CD8-positive, alpha-beta memory T cell (primary cell): ENCODE data around the gene SIGLEC1. TPM values are rescaled to one million over a fixed set of nuclear protein-coding genes. Genes with fewer than 3 reads are reported as not detected.

Source experiments
- CTCF ChIA-PET: fragments of 350-600 bp; sonication (Branson Sonifier 250); formaldehyde crosslinking; loops from one replicate; lab custom pipeline; 2021; ENCODE audit warnings: antibody characterized with exemption; lab: Charles Lee
- POLR2A ChIA-PET: fragments of 350-600 bp; sonication (Branson Sonifier 250); formaldehyde crosslinking; loops from one replicate; lab custom pipeline; 2021; ENCODE audit warnings: antibody characterized with exemption; lab: Charles Lee
- DNase-seq, 5 donors: peaks; one replicate each; pipeline versions ENCODE4 v3.0.0 to v3.0.0-alpha.2; 2020 to 2022; ENCODE audit warnings: mixed read lengths in 1 of 5
- H3K27ac ChIP-seq: one replicate; pipeline ENCODE4 v1.7.0; 2013; ENCODE audit warnings: low read depth, mild to moderate bottlenecking, low read length, moderate library complexity
- H3K27me3 ChIP-seq: 2 replicates; pipeline ENCODE4 v1.7.0; 2013; ENCODE audit warnings: low read length, mild to moderate bottlenecking; ENCODE audit not compliant: insufficient read depth, poor library complexity, severe bottlenecking
- H3K36me3 ChIP-seq: 2 replicates; pipeline ENCODE4 v1.7.0; 2013; ENCODE audit warnings: mild to moderate bottlenecking, low read length, moderate library complexity; ENCODE audit not compliant: insufficient read depth
- H3K4me1 ChIP-seq: 2 replicates; pipeline ENCODE4 v1.7.0; 2013; ENCODE audit warnings: mild to moderate bottlenecking, low read length, moderate library complexity; ENCODE audit not compliant: insufficient read depth
- H3K4me3 ChIP-seq: 2 replicates; pipeline ENCODE4 v1.7.0; 2013; ENCODE audit warnings: mild to moderate bottlenecking, low read length
- H3K9me3 ChIP-seq: 2 replicates; pipeline ENCODE4 v1.7.0; 2013; ENCODE audit warnings: mild to moderate bottlenecking, low read length
- H3K27ac Mint-ChIP-seq, 8 donors: one replicate each; pipeline ENCODE4 v1.8.0; 2020 to 2021; ENCODE audit warnings: mixed read lengths in 8 of 8, mild to moderate bottlenecking in 6 of 8, inconsistent platforms in 3 of 8, moderate library complexity in 3 of 8
- H3K27me3 Mint-ChIP-seq, 2 donors: one replicate each; pipeline ENCODE4 v1.8.0; 2020 to 2021; ENCODE audit warnings: mixed read lengths in 2 of 2, mild to moderate bottlenecking in 1 of 2, moderate library complexity in 1 of 2
- H3K36me3 Mint-ChIP-seq, 3 donors: one replicate each; pipeline ENCODE4 v1.8.0; 2020 to 2021; ENCODE audit warnings: mixed read lengths in 3 of 3, inconsistent platforms in 1 of 3, mild to moderate bottlenecking in 1 of 3
- H3K4me1 Mint-ChIP-seq, 3 donors: one replicate each; pipeline ENCODE4 v1.8.0; 2020 to 2021; ENCODE audit warnings: mixed read lengths in 3 of 3, inconsistent platforms in 1 of 3, mild to moderate bottlenecking in 1 of 3
- H3K4me3 Mint-ChIP-seq, 7 donors: one replicate each; pipeline ENCODE4 v1.8.0; 2020 to 2021; ENCODE audit warnings: mixed read lengths in 7 of 7, mild to moderate bottlenecking in 6 of 7, moderate library complexity in 4 of 7, inconsistent platforms in 2 of 7
- H3K9me3 Mint-ChIP-seq, 5 donors: one replicate each; pipeline ENCODE4 v1.8.0; 2020 to 2022; ENCODE audit warnings: mixed read lengths in 5 of 5, mild to moderate bottlenecking in 3 of 5, moderate library complexity in 2 of 5, inconsistent platforms in 1 of 5
- polyA plus RNA-seq: library from polyadenylated mRNA; unstranded; fragments of 300-500 nt; fragmentation: Illumina TruSeq; gene quantifications from one replicate; pipeline ENCODE4 v1.2.3, GENCODE V29; 2021
- total RNA-seq, 2 experiments: library from RNA; stranded (reverse); gene quantifications; one replicate each; pipeline ENCODE4 v1.2.3, GENCODE V29; 2021

The SIGLEC1 gene
- total and polyA plus RNA-seq, 3 experiments from 2014 or later, result 0.18 to 0.24 TPM; not detected in 1

GRCh38 chr20:3707508-3707899, 4.9 kb downstream of the SIGLEC1 start:
- H3K27me3 ChIP-seq, result no peaks in the 10 kb centered on the region
- peaks cover 3 to 9% (median 8%) of the 10 kb centered on the region in 3 donors for H3K4me1 Mint-ChIP-seq
- no peak for DNase-seq
- no peaks in the 10 kb centered on the region for H3K4me1 ChIP-seq
- H3K36me3 Mint-ChIP-seq, result peaks cover 0 to 1% (median 0%) of the 10 kb centered on the region in 3 donors
- no peaks in the 10 kb centered on the region for H3K9me3 Mint-ChIP-seq
- ChIA-PET POLR2A (no interaction called here), CTCF (interaction anchor here (1.2 to 1.3 kb wide), 2 partner anchors 8 to 31 kb away, joined by 3 read pairs; no protein-coding TSS in a partner anchor)
- no peaks in the 10 kb centered on the region for H3K36me3 ChIP-seq
- H3K27ac ChIP-seq, result no peak overlapping the region
- H3K4me3 ChIP-seq, result no peak overlapping the region
- H3K27ac Mint-ChIP-seq, result no peak overlapping the region
- peaks cover 4 to 16% of the 10 kb centered on the region in 2 donors for H3K27me3 Mint-ChIP-seq
- H3K9me3 ChIP-seq, result no peaks in the 10 kb centered on the region
- no peak overlapping the region for H3K4me3 Mint-ChIP-seq

- CTCF ChIA-PET, result interaction anchor here (1.2 to 1.3 kb wide), 2 partner anchors 9 to 30 kb away, joined by 3 read pairs; no protein-coding TSS in a partner anchor
- Histone ChIP-seq H3K9me3 (no peaks in the 10 kb centered on the region), H3K4me1 (no peaks in the 10 kb centered on the region), H3K27me3 (no peaks in the 10 kb centered on the region), H3K36me3 (no peaks in the 10 kb centered on the region), H3K4me3 (no peak overlapping the region), H3K27ac (no peak overlapping the region)
- H3K27ac Mint-ChIP-seq, result no peak overlapping the region
- no peak for DNase-seq
- H3K4me3 Mint-ChIP-seq, result no peak overlapping the region
- peaks cover 0 to 1% (median 0%) of the 10 kb centered on the region in 3 donors for H3K36me3 Mint-ChIP-seq
- H3K4me1 Mint-ChIP-seq, result peaks cover 3 to 9% (median 8%) of the 10 kb centered on the region in 3 donors
- no peaks in the 10 kb centered on the region for H3K9me3 Mint-ChIP-seq
- peaks cover 4 to 17% of the 10 kb centered on the region in 2 donors for H3K27me3 Mint-ChIP-seq
- POLR2A ChIA-PET, result no interaction called here
These were observed 5.5 kb downstream of the SIGLEC1 start for GRCh38 chr20:3706774-3707507.

GRCh38 chr20:3705970-3706739, 6.2 kb downstream of the SIGLEC1 start:
- H3K4me1 ChIP-seq, result no peaks in the 10 kb centered on the region
- no peak overlapping the region for H3K4me3 Mint-ChIP-seq
- no peaks in the 10 kb centered on the region for H3K27me3 ChIP-seq
- no peaks in the 10 kb centered on the region for H3K9me3 ChIP-seq
- H3K4me1 Mint-ChIP-seq, result peaks cover 3 to 9% (median 8%) of the 10 kb centered on the region in 3 donors
- peaks cover 0 to 1% (median 0%) of the 10 kb centered on the region in 3 donors for H3K36me3 Mint-ChIP-seq
- H3K27ac ChIP-seq, result no peak overlapping the region
- no peak for DNase-seq
- H3K27ac Mint-ChIP-seq, result no peak overlapping the region
- H3K4me3 ChIP-seq, result no peak overlapping the region
- no peaks in the 10 kb centered on the region for H3K36me3 ChIP-seq
- CTCF ChIA-PET, result interaction anchor here (1.2 to 1.3 kb wide), 2 partner anchors 10 to 29 kb away, joined by 3 read pairs; no protein-coding TSS in a partner anchor
- no peaks in the 10 kb centered on the region for H3K9me3 Mint-ChIP-seq
- H3K27me3 Mint-ChIP-seq, result peaks cover 4 to 12% of the 10 kb centered on the region in 2 donors
- POLR2A ChIA-PET, result no interaction called here

- H3K27ac ChIP-seq, result no peak overlapping the region
These were observed 6.9 kb downstream of the SIGLEC1 start for GRCh38 chr20:3705491-3705969.

GRCh38 chr20:3704087-3704486, 8.3 kb downstream of the SIGLEC1 start:
- Mint-ChIP-seq H3K27me3 (peaks cover 4 to 12% of the 10 kb centered on the region in 2 donors), H3K4me1 (peaks cover 1 to 2% (median 2%) of the 10 kb centered on the region in 3 donors), H3K27ac (no peak overlapping the region), H3K36me3 (peaks cover 0 to 1% (median 0%) of the 10 kb centered on the region in 3 donors), H3K9me3 (no peaks in the 10 kb centered on the region), H3K4me3 (no peak overlapping the region)
- no peak overlapping the region for H3K27ac ChIP-seq
- H3K27me3 ChIP-seq, result no peaks in the 10 kb centered on the region
- no peak overlapping the region for H3K4me3 ChIP-seq
- ChIA-PET CTCF (no interaction called here), POLR2A (interaction anchor here (0.5 kb wide), 1 partner anchor 109 kb away, joined by 5 read pairs; no protein-coding TSS in a partner anchor)
- H3K9me3 ChIP-seq, result no peaks in the 10 kb centered on the region
- no peaks in the 10 kb centered on the region for H3K4me1 ChIP-seq
- DNase-seq, result no peak
- no peaks in the 10 kb centered on the region for H3K36me3 ChIP-seq

More at GRCh38 chr20:3705491-3705969, 6.9 kb downstream of the SIGLEC1 start:
- Histone ChIP-seq H3K9me3 (no peaks in the 10 kb centered on the region), H3K4me1 (no peaks in the 10 kb centered on the region), H3K4me3 (no peak overlapping the region), H3K27me3 (no peaks in the 10 kb centered on the region), H3K36me3 (no peaks in the 10 kb centered on the region)
- no peak overlapping the region for H3K4me3 Mint-ChIP-seq
- H3K36me3 Mint-ChIP-seq, result peaks cover 0 to 1% (median 0%) of the 10 kb centered on the region in 3 donors
- H3K9me3 Mint-ChIP-seq, result no peaks in the 10 kb centered on the region
- no peak for DNase-seq
- peaks cover 4 to 12% of the 10 kb centered on the region in 2 donors for H3K27me3 Mint-ChIP-seq
- H3K27ac Mint-ChIP-seq, result no peak overlapping the region
- peaks cover 3 to 9% (median 8%) of the 10 kb centered on the region in 3 donors for H3K4me1 Mint-ChIP-seq
- CTCF ChIA-PET, result interaction anchor here (0.6 kb wide), 1 partner anchor 9 kb away, joined by 4 read pairs; no protein-coding TSS in a partner anchor
- POLR2A ChIA-PET, result no interaction called here

GRCh38 chr20:3702611-3703391, 9.6 kb downstream of the SIGLEC1 start:
- CTCF ChIA-PET, result no interaction called here
- DNase-seq, result no peak
- Histone ChIP-seq H3K9me3 (no peaks in the 10 kb centered on the region), H3K4me3 (no peak overlapping the region), H3K27me3 (no peaks in the 10 kb centered on the region), H3K36me3 (no peaks in the 10 kb centered on the region), H3K4me1 (no peaks in the 10 kb centered on the region), H3K27ac (no peak overlapping the region)
- Mint-ChIP-seq H3K4me1 (no peaks in the 10 kb centered on the region), H3K27me3 (peaks cover 4 to 12% of the 10 kb centered on the region in 2 donors), H3K36me3 (peaks cover 0 to 1% (median 0%) of the 10 kb centered on the region in 3 donors), H3K9me3 (no peaks in the 10 kb centered on the region), H3K4me3 (no peak overlapping the region), H3K27ac (no peak overlapping the region)
- POLR2A ChIA-PET, result no interaction called here

GRCh38 chr20:3701061-3701998, 11.1 kb downstream of the SIGLEC1 start:
- Mint-ChIP-seq H3K4me3 (no peak overlapping the region), H3K4me1 (no peaks in the 10 kb centered on the region), H3K27me3 (peaks cover 4 to 12% of the 10 kb centered on the region in 2 donors), H3K27ac (no peak overlapping the region), H3K36me3 (peaks cover 0 to 1% (median 0%) of the 10 kb centered on the region in 3 donors), H3K9me3 (peaks cover 0 to 1% (median 0%) of the 10 kb centered on the region in 5 donors)
- ChIA-PET POLR2A (no interaction called here), CTCF (no interaction called here)
- Histone ChIP-seq H3K4me1 (no peaks in the 10 kb centered on the region), H3K27me3 (no peaks in the 10 kb centered on the region), H3K27ac (no peak overlapping the region), H3K36me3 (no peaks in the 10 kb centered on the region), H3K9me3 (no peaks in the 10 kb centered on the region), H3K4me3 (no peak overlapping the region)
- DNase-seq, result no peak
